C4-2B (cell line): ENCODE measurements around the gene RIN3.

Experiments
- CTCF ChIP-seq: fragments of 450-650 bp; conservative IDR thresholded peaks from 2 replicates; pipeline ENCODE4 v1.5.1; 2017; ENCODE audit warnings: mild to moderate bottlenecking
- ZFX ChIP-seq: fragments of 450-650 bp; IDR thresholded peaks from 2 replicates; pipeline ENCODE4 v1.6.1; 2017

- TF ChIP-seq CTCF (no peak), ZFX (no peak)
Measured at GRCh38 chr14:92585981-92586937, 72.7 kb downstream of the RIN3 start.
